ENCODE results near the gene ARID1B. TPM values are rescaled to one million over a fixed set of nuclear protein-coding genes. Genes with fewer than 3 reads are reported as not detected.

ARID1B gene
- total and polyA plus RNA-seq, 10 of the 15 experiments (the other 5 are each of a cell fraction or from before 2014, with no cell fraction given): 24.7 to 133 (median 54.6) TPM

- Histone ChIP-seq H3K9me3 (replicated peaks; ENCODE audit: control insufficient read depth, insufficient read depth, low read length) (no peaks in the 10 kb centered on the region), H2AFZ (ENCODE audit: control insufficient read depth, low read depth, low read length) (no peak overlapping the region), H4K20me1 (ENCODE audit: control insufficient read depth, insufficient read depth) (peaks cover 2% of the 10 kb centered on the region; the same call in 1 of the 2 replicates), H3K9ac (ENCODE audit: control insufficient read depth, insufficient read depth, low read length) (no peak overlapping the region), H3K4me2 (ENCODE audit: control insufficient read depth, insufficient read depth) (no peak overlapping the region), H3K27ac (ENCODE audit: control insufficient read depth, insufficient read depth) (no peak overlapping the region), H3K27me3 (replicated peaks in 1 of 2; ENCODE audit: control insufficient read depth in 2 of 2, insufficient read depth in 2 of 2, low read length in 1 of 2) (no peaks in the 10 kb centered on the region), H3K4me1 (ENCODE audit: control insufficient read depth, insufficient read depth, low read length) (peaks cover 26% of the 10 kb centered on the region), H3K4me3 (no peak overlapping the region), H3K79me2 (ENCODE audit: control insufficient read depth, insufficient read depth, low read length) (peaks cover 98% of the 10 kb centered on the region), H3K36me3 (ENCODE audit: control insufficient read depth in 2 of 2, insufficient read depth in 2 of 2, low read length in 1 of 2) (no peaks in the 10 kb centered on the region; a peak in 1 of 4 replicates)
- 100% methylated on average over 1 of the region's 1 CpG for WGBS (ENCODE audit: insufficient coverage, insufficient replicate concordance, low lambda C conversion rate, missing lambda C conversion rate)
- ATAC-seq: no peak
- TF ChIP-seq RB1 (IDR thresholded peaks at IDR 0.05; ENCODE audit: borderline replicate concordance) (no peak), IRF4 (IDR thresholded peaks at IDR 0.05; ENCODE audit: low read depth, low read length) (no peak)
- CTCF ChIA-PET: no interaction called here
- FAIRE-seq: no peak
- intact Hi-C loops (cut with micrococcal nuclease; ENCODE audit: unreplicated experiment) (no loop called here), in situ Hi-C loops (cut with MboI) (no loop called here)
- no TSS peak for BruUV-seq (replicated peaks)
- POLR2A ChIA-PET: no interaction called here
- DNase-seq (ENCODE audit: low read depth, low spot score): no peak
- SMC1A ChIA-PET (ENCODE audit: uncharacterized antibody, unreplicated experiment): no interaction called here
- RAD21 ChIA-PET (ENCODE audit: unreplicated experiment): no interaction called here
Measured at GRCh38 chr6:156859686-156860085, 82.5 kb downstream of the ARID1B start.

GRCh38 chr6:156862711-156863110 is 85.5 kb downstream of the ARID1B start:
- Histone ChIP-seq H3K27me3 (replicated peaks in 1 of 2; ENCODE audit: control insufficient read depth in 2 of 2, insufficient read depth in 2 of 2, low read length in 1 of 2) (no peaks in the 10 kb centered on the region), H3K9ac (ENCODE audit: control insufficient read depth, insufficient read depth, low read length) (no peak overlapping the region)
- CTCF ChIA-PET: no interaction called here

More at GRCh38 chr6:156862711-156863110, 85.5 kb downstream of the ARID1B start:
- no peak overlapping the region for H2AFZ ChIP-seq (ENCODE audit: control insufficient read depth, low read depth, low read length)
- in situ Hi-C loops (cut with MboI): no loop called here
- ChIA-PET POLR2A (no interaction called here), RAD21 (ENCODE audit: unreplicated experiment) (interaction anchor here (1.6 kb wide), 1 partner anchor 35 kb away, joined by 4 read pairs; no protein-coding TSS in a partner anchor), SMC1A (ENCODE audit: uncharacterized antibody, unreplicated experiment) (no interaction called here)
- no peak overlapping the region for H3K4me3 ChIP-seq
- peaks cover 31% of the 10 kb centered on the region for H3K4me1 ChIP-seq (ENCODE audit: control insufficient read depth, insufficient read depth, low read length)
- no TSS peak for BruUV-seq (replicated peaks)
- ATAC-seq: no peak
- no peak for FAIRE-seq
- WGBS (ENCODE audit: insufficient coverage, insufficient replicate concordance, low lambda C conversion rate, missing lambda C conversion rate): 92% methylated on average over 7 of the region's 7 CpGs
- peaks cover 0 to 1% of the 10 kb centered on the region in 2 experiments; a peak in 2 of 4 replicates for H3K36me3 ChIP-seq (ENCODE audit: control insufficient read depth in 2 of 2, insufficient read depth in 2 of 2, low read length in 1 of 2)
- H3K4me2 ChIP-seq (ENCODE audit: control insufficient read depth, insufficient read depth): no peak overlapping the region
- peaks cover 98% of the 10 kb centered on the region for H3K79me2 ChIP-seq (ENCODE audit: control insufficient read depth, insufficient read depth, low read length)
- TF ChIP-seq ATF7 (IDR thresholded peaks at IDR 0.05; ENCODE audit: low read depth) (no peak), NR2F1 (conservative IDR thresholded peaks at IDR 0.05) (no peak), ETV6 (conservative IDR thresholded peaks at IDR 0.05 in 1 of 2, IDR thresholded peaks at IDR 0.05 in 1 of 2; ENCODE audit: borderline replicate concordance in 1 of 2, low read depth in 1 of 2) (peak in 1 of 2 experiments; percentile 29; a peak in 1 of 4 replicates), ESRRA (IDR thresholded peaks at IDR 0.05; ENCODE audit: low read length) (no peak), YBX1 (IDR thresholded peaks at IDR 0.05) (no peak), EED (IDR thresholded peaks at IDR 0.05; ENCODE audit: low read depth) (peak; percentile 48; the same call in 1 of the 2 replicates)
- TF ChIP-seq, protein P1, sequence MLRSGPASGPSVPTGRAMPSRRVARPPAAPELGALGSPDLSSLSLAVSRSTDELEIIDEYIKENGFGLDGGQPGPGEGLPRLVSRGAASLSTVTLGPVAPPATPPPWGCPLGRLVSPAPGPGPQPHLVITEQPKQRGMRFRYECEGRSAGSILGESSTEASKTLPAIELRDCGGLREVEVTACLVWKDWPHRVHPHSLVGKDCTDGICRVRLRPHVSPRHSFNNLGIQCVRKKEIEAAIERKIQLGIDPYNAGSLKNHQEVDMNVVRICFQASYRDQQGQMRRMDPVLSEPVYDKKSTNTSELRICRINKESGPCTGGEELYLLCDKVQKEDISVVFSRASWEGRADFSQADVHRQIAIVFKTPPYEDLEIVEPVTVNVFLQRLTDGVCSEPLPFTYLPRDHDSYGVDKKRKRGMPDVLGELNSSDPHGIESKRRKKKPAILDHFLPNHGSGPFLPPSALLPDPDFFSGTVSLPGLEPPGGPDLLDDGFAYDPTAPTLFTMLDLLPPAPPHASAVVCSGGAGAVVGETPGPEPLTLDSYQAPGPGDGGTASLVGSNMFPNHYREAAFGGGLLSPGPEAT (IDR thresholded peaks at IDR 0.05; ENCODE audit: low read depth): no peak
- no peaks in the 10 kb centered on the region for H3K9me3 ChIP-seq (replicated peaks; ENCODE audit: control insufficient read depth, insufficient read depth, low read length)
- H3K27ac ChIP-seq (ENCODE audit: control insufficient read depth, insufficient read depth): no peak overlapping the region
- DNase-seq (ENCODE audit: low read depth, low spot score): no peak
- 0 out of 2 replicates have a peak, but pooled peaks cover 2% of the 10 kb centered on the region for H4K20me1 ChIP-seq (ENCODE audit: control insufficient read depth, insufficient read depth)
- intact Hi-C loops (cut with micrococcal nuclease; ENCODE audit: unreplicated experiment): no loop called here

Data from GM12878 (cell line).